B cell (primary cell): ENCODE data around the gene ACAA2. TPM values are rescaled to one million over a fixed set of nuclear protein-coding genes. Genes with fewer than 3 reads are reported as not detected.

Source experiments
- ATAC-seq: fragments of 200-7000 bp; cut with Tn5 transposase; one replicate; pipeline ENCODE4 v1.10.0; 2021; ENCODE audit warnings: low read depth, mild to moderate bottlenecking, moderate number of reproducible peaks, moderate library complexity
- CTCF ChIA-PET: fragments of 350-600 bp; sonication (Branson Sonifier 250); formaldehyde crosslinking; loops from one replicate; lab custom pipeline; 2021; ENCODE audit warnings: antibody characterized with exemption, inconsistent platforms; lab: Charles Lee
- POLR2A ChIA-PET: fragments of 350-600 bp; sonication (Branson Sonifier 250); formaldehyde crosslinking; loops from one replicate; lab custom pipeline; 2021; ENCODE audit warnings: antibody characterized with exemption; lab: Charles Lee
- DNase-seq: peaks from one replicate; pipeline ENCODE4 v3.0.0; 2013
- H2AFZ ChIP-seq: 2 replicates; pipeline ENCODE4 v1.6.1; 2012; ENCODE audit warnings: mild to moderate bottlenecking, low read depth, low read length; ENCODE audit not compliant: insufficient read depth, poor library complexity, severe bottlenecking
- H3K27ac ChIP-seq, 2 donors: 1 replicate in 1 of 2; 2 replicates in 1 of 2; pipeline ENCODE4 v1.5.1; 2012 to 2013; ENCODE audit warnings: low read length in 2 of 2, mild to moderate bottlenecking in 2 of 2, moderate library complexity in 1 of 2
- H3K27me3 ChIP-seq, 4 experiments: fragments of 200-600 bp in 1 of 4; sonication (generic) in 1 of 4; replicated peaks in 1 of 4; 1 replicate in 2 of 4; 2 replicates in 2 of 4; pipeline versions ENCODE4 v1.6.1 to v1.7.0; 2013 to 2016; ENCODE audit warnings: low read length in 3 of 4, mild to moderate bottlenecking in 2 of 4, mixed read lengths in 1 of 4, moderate library complexity in 1 of 4; ENCODE audit not compliant: insufficient read depth in 4 of 4, control insufficient read depth in 3 of 4; ENCODE audit errors: control extremely low read depth in 1 of 4
- H3K36me3 ChIP-seq, 2 experiments: replicated peaks in 1 of 2; 1 replicate in 1 of 2; 2 replicates in 1 of 2; pipeline versions ENCODE4 v1.6.1 to v1.7.1; 2013; ENCODE audit warnings: low read length in 1 of 2; ENCODE audit not compliant: insufficient read depth in 2 of 2, control insufficient read depth in 1 of 2; ENCODE audit errors: control extremely low read depth in 1 of 2, extremely low read depth in 1 of 2
- H3K4me1 ChIP-seq, 2 donors: fragments of 200-600 bp in 1 of 2; sonication (generic) in 1 of 2; 1 replicate in 1 of 2; 2 replicates in 1 of 2; pipeline versions ENCODE4 v1.5.1 to v1.6.1; 2013 to 2017; ENCODE audit warnings: low read length in 2 of 2; ENCODE audit not compliant: control insufficient read depth in 2 of 2, insufficient read depth in 2 of 2
- H3K4me2 ChIP-seq: replicated peaks from 2 replicates; pipeline ENCODE3; 2012; ENCODE audit warnings: mild to moderate bottlenecking, low read depth, low read length; ENCODE audit not compliant: poor library complexity, severe bottlenecking
- H3K4me3 ChIP-seq, 5 experiments: fragments of 200-600 bp in 1 of 5; sonication (generic) in 1 of 5; 1 replicate in 3 of 5; 2 replicates in 2 of 5; pipeline versions ENCODE4 v1.5.1 to v1.7.0; 2011 to 2016; ENCODE audit warnings: low read length in 4 of 5, mild to moderate bottlenecking in 4 of 5, low read depth in 2 of 5, control low read depth in 1 of 5, moderate library complexity in 1 of 5; ENCODE audit not compliant: insufficient read depth in 1 of 5; ENCODE audit errors: control extremely low read depth in 1 of 5, extremely low read depth in 1 of 5
- H3K79me2 ChIP-seq: fragments of 200-600 bp; sonication (generic); one replicate; pipeline ENCODE4 v1.6.0; 2016; ENCODE audit warnings: low read length; ENCODE audit not compliant: control insufficient read depth, insufficient read depth
- H3K9ac ChIP-seq: fragments of 200-600 bp; sonication (generic); 2 replicates; pipeline ENCODE4 v1.6.1; 2017; ENCODE audit warnings: mild to moderate bottlenecking, low read length, moderate library complexity
- H3K9me3 ChIP-seq, 3 donors: one replicate each; pipeline versions ENCODE4 v1.6.1 to v1.7.1; 2013; ENCODE audit warnings: low read length in 2 of 3; ENCODE audit not compliant: control insufficient read depth in 2 of 3, insufficient read depth in 1 of 3; ENCODE audit errors: control extremely low read depth in 1 of 3
- H4K20me1 ChIP-seq: 2 replicates; pipeline ENCODE4 v1.6.0; 2012; ENCODE audit warnings: mild to moderate bottlenecking, low read length; ENCODE audit not compliant: insufficient read depth, control insufficient read depth, poor library complexity, severe bottlenecking
- H3K27ac Mint-ChIP-seq: one replicate; pipeline ENCODE4 v1.8.0; 2021; ENCODE audit warnings: mixed read lengths
- H3K27me3 Mint-ChIP-seq: one replicate; pipeline ENCODE4 v1.8.0; 2021; ENCODE audit warnings: mixed read lengths
- H3K4me1 Mint-ChIP-seq: one replicate; pipeline ENCODE4 v1.8.0; 2021; ENCODE audit warnings: mixed read lengths
- H3K4me3 Mint-ChIP-seq: one replicate; pipeline ENCODE4 v1.8.0; 2021; ENCODE audit warnings: mixed read lengths
- H3K9me3 Mint-ChIP-seq: one replicate; pipeline ENCODE4 v1.8.0; 2022; ENCODE audit warnings: mixed read lengths; ENCODE audit not compliant: insufficient read depth
- CTCF ChIP-seq: fragments of 200-600 bp; IDR thresholded peaks from one replicate; pipeline ENCODE4 v1.8.0; 2022; ENCODE audit warnings: antibody characterized with exemption, mild to moderate bottlenecking
- EZH2 ChIP-seq: IDR thresholded peaks from 2 replicates; pipeline ENCODE4 v1.6.1; 2012; ENCODE audit warnings: borderline replicate concordance, low read depth, mild to moderate bottlenecking, moderate library complexity, low read length; ENCODE audit not compliant: insufficient read depth, poor library complexity, severe bottlenecking
- WGBS: methylation state at CpG from one replicate; pipeline ENCODE4 v1.1.5; 2013; ENCODE audit warnings: missing lambda C conversion rate; ENCODE audit not compliant: insufficient coverage; 5-methylcytosine and 5-hydroxymethylcytosine counted together
- intact Hi-C: fragments of 100-400 bp; cut with micrococcal nuclease; formaldehyde crosslinking; loops from one replicate; pipeline ENCODE4 v1.10.0; 2022
- polyA plus RNA-seq: library from polyadenylated mRNA; depleted of rRNA; stranded (reverse); fragments of >200 nt; gene quantifications from 2 replicates; pipeline ENCODE4 v1.2.3, GENCODE V29; 2012
- total RNA-seq, 2 donors: library from RNA; stranded (reverse); fragments of 120-200 nt in 1 of 2; gene quantifications; 1 replicate in 1 of 2; 2 replicates in 1 of 2; pipeline versions ENCODE4 v1.2.3 to v1.2.4, GENCODE V29; 2013 to 2022

Gene ACAA2
- total and polyA plus RNA-seq, 2 donors (not counting 1 experiment from before 2014, with no cell fraction given): 10.6 to 25.0 TPM

- ATAC-seq: no peak
- Histone ChIP-seq H3K36me3 (no peaks in the 10 kb centered on the region), H3K4me3 (no peak overlapping the region), H3K27ac (no peak overlapping the region), H4K20me1 (no peaks in the 10 kb centered on the region), H3K79me2 (no peaks in the 10 kb centered on the region), H3K9me3 (no peaks in the 10 kb centered on the region), H2AFZ (no peak overlapping the region), H3K9ac (no peak overlapping the region), H3K4me1 (no peaks in the 10 kb centered on the region), H3K4me2 (no peak overlapping the region), H3K27me3 (no peaks in the 10 kb centered on the region)
- ChIA-PET CTCF (interaction anchor here (0.7 to 7.3 kb wide), 7 partner anchors 14 to 1386 kb away, joined by 3 to 127 read pairs (median 4); no protein-coding TSS in a partner anchor), POLR2A (no interaction called here)
- H3K4me1 Mint-ChIP-seq: no peaks in the 10 kb centered on the region
- WGBS: 46% methylated on average over 3 of the region's 3 CpGs
- no peak overlapping the region for H3K4me3 Mint-ChIP-seq
- peaks cover 5% of the 10 kb centered on the region for H3K27me3 Mint-ChIP-seq
- intact Hi-C loops: no loop called here
- DNase-seq: peak; percentile 15
- no peak for TF ChIP-seq EZH2
- peak; percentile 45 for TF ChIP-seq CTCF
- no peaks in the 10 kb centered on the region for H3K9me3 Mint-ChIP-seq
- H3K27ac Mint-ChIP-seq: no peak overlapping the region
Observed at GRCh38 chr18:49861659-49862058, 48.3 kb upstream of the ACAA2 start.

- Histone ChIP-seq H3K27ac (no peak overlapping the region), H3K4me1 (no peaks in the 10 kb centered on the region), H3K4me3 (no peak overlapping the region), H3K9me3 (no peaks in the 10 kb centered on the region), H3K27me3 (no peaks in the 10 kb centered on the region), H3K79me2 (no peaks in the 10 kb centered on the region), H3K4me2 (no peak overlapping the region), H2AFZ (no peak overlapping the region), H4K20me1 (no peaks in the 10 kb centered on the region), H3K36me3 (no peaks in the 10 kb centered on the region), H3K9ac (no peak overlapping the region)
- Mint-ChIP-seq H3K27ac (no peak overlapping the region), H3K27me3 (no peaks in the 10 kb centered on the region), H3K4me3 (no peak overlapping the region), H3K4me1 (no peaks in the 10 kb centered on the region), H3K9me3 (no peaks in the 10 kb centered on the region)
- intact Hi-C loops: no loop called here
- TF ChIP-seq EZH2 (no peak), CTCF (no peak)
- DNase-seq (no peak), ATAC-seq (no peak)
- CTCF ChIA-PET: interaction anchor here (0.6 to 7.3 kb wide), 10 partner anchors 13 to 1385 kb away, joined by 3 to 127 read pairs (median 4); no protein-coding TSS in a partner anchor
- 99% methylated on average over 9 of the region's 12 CpGs for WGBS
- POLR2A ChIA-PET: no interaction called here
Observed at GRCh38 chr18:49859725-49860124, 46.4 kb upstream of the ACAA2 start.
